NCI-H510A treated with DMSO at 0.1 percent for 48 hours (cell line): ENCODE measurements around the gene SHC3.
A peak's percentile ranks its signal among the peaks of the same experiment; 100 is the strongest.

ENCODE experiments used
- DNase-seq: peaks from one replicate; lab custom pipeline; 2025; lab: John Stamatoyannopoulos, UW

Gene SHC3

GRCh38 chr9:89000973-89001916, 177.4 kb downstream of the SHC3 start:
- DNase-seq, result peak; percentile 44

DNA sequence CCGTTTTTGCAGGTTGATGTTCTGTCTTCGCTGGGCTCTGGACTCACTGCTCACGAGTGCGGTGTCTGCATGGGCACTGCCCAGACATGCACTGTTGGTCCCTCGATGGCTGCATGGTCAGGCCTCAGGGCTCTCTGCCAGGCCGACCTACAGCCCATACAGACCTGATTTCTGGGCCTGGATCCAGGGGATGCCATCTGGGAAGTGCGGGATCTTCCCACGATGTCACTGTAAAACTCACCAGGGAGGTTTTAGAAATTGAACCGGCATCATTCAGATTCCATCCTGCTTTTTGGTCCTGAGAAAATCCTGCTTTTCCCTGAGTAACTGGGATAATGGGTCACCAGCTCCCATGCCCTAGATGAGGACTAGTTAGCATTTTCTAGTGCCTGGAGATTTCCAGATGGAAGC, 178.2 kb downstream of the SHC3 start:
- DNase-seq, result no peak

GRCh38 chr9:88998911-88999310, 179.7 kb downstream of the SHC3 start:
- no peak for DNase-seq

- DNase-seq, result no peak
Observed at GRCh38 chr9:88998503-88998902, 180.1 kb downstream of the SHC3 start.

GRCh38 chr9:88997646-88998045, 181.0 kb downstream of the SHC3 start:
- no peak for DNase-seq

- DNase-seq, result no peak
Observed at GRCh38 chr9:88996921-88997235, 181.7 kb downstream of the SHC3 start.

DNA sequence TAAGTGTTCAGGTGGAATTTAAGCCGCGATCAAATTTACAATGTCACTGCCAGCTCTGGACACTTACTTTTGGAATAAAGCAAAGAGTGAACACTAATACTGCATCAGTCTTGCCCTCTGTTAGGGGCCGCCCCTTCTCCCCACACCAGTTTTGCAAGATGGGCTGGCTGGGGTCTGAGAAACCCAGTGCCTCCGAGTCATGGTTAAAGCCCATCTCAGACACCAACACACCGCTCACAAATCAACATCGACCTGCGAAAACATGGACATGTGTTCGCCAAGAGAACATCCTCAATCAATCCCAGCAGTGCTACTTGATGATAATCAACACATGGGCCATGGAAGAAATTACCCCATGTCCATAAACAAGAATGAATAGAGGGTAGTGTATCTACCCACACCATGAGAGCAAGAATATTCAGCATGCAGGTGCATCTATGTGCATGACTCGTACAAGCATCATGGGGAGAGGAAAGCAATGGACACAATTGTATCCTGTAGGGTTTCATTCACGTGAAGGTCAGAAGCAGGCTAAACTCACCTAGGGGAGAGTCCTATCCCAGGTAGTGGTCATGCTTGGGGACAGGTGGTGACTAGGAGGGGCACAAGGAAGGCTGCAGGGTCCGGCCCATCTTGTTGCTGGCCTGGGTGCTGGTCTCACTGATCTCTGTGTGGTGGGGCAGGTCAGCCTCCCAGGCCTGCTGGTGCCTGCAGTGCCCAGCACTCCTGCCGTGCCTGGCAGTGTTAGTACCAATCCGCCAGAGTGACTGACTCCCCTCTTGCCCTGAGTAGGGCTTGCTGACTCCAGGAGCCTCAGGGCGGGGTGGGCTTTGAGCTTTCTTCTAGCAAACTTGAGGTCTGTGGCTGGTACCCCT, 182.3 kb downstream of the SHC3 start:
- DNase-seq, result no peak

DNA sequence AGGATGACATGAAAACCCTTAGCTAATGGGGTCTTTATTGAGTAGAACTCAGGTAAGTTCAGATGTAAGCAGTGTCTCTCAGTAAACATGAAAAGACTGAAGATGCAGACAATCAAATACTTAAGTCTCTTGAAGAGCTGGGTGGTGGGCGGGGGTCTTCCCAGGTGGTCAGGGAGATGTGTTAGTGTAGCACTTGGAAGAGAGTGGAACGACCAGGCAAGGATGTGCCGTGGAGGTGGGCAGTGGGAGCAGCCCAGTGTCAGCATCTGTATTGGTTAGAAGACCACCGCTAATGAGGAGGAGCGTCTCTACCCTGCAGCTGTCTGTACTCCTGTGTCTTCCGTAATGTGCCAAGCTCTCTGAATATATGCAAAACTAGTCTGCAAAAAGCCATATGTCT, 183.0 kb downstream of the SHC3 start:
- DNase-seq, result no peak

GRCh38 chr9:88995200-88995577, 183.4 kb downstream of the SHC3 start:
- DNase-seq, result no peak

DNA sequence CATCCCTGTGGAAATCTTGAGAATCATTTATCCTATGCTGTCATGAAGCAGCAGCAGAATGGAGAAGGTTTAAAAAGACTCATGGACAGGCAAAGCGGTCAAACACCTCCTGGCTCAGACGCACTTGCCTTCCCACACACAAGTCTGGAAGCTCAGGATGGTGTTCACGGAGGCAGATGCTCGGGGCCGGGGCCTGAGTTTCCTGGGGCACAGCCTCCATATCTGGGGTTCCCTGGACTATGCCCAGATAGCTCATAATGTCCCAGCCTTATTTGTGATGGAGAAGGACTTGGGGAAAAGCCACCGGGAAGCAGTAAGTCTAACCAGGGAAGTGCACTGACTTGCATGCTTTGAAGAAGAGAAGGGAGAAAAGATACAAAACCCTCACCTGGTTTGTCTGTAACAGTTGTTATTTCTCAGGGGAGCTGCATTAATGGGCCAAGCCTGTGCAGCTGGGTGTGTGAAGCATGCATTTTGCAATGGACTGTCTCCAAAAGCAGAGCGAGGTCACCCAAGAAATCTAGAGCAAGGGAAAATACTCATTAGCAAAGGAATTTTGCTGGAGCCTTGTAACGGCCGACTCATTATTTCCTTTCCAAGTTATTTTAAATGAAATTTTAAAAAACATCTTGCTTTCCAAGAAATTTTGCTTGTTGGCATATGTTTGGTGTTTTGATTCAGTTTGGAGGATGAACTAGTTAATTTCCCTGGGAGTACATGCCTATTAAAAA, 184.0 kb downstream of the SHC3 start:
- no peak for DNase-seq

DNA sequence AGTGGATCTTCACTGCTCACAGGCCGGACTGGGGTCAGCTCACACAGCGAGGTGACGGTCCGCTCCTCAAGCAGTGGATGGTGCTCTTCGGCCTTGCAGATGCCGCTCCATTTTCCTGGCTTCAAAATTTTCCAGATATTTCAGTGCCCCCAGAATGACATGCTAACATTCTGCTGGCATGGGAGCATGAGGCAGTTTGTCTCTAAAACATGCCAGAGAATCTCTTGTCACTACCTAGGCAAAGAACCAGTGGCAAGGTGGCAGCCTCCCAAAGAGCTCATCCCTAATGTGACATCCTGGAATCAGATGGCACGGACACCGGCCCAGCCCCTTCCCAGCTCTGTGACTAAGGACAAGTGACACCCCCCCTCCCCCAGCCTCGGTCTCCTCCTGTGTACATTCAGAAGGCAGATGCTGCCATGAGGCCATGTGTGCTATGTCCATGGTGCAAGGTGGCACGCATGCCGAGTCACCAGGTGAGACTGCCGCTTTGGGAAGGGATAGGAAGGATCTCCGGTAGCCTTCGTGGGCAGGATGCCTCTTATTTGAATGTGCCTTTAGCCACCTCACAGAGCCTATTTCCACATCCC, 184.7 kb downstream of the SHC3 start:
- DNase-seq, result no peak

GRCh38 chr9:88993327-88993726, 185.3 kb downstream of the SHC3 start:
- no peak for DNase-seq

- DNase-seq, result no peak
Observed at GRCh38 chr9:88992556-88992955, 186.1 kb downstream of the SHC3 start.

DNA sequence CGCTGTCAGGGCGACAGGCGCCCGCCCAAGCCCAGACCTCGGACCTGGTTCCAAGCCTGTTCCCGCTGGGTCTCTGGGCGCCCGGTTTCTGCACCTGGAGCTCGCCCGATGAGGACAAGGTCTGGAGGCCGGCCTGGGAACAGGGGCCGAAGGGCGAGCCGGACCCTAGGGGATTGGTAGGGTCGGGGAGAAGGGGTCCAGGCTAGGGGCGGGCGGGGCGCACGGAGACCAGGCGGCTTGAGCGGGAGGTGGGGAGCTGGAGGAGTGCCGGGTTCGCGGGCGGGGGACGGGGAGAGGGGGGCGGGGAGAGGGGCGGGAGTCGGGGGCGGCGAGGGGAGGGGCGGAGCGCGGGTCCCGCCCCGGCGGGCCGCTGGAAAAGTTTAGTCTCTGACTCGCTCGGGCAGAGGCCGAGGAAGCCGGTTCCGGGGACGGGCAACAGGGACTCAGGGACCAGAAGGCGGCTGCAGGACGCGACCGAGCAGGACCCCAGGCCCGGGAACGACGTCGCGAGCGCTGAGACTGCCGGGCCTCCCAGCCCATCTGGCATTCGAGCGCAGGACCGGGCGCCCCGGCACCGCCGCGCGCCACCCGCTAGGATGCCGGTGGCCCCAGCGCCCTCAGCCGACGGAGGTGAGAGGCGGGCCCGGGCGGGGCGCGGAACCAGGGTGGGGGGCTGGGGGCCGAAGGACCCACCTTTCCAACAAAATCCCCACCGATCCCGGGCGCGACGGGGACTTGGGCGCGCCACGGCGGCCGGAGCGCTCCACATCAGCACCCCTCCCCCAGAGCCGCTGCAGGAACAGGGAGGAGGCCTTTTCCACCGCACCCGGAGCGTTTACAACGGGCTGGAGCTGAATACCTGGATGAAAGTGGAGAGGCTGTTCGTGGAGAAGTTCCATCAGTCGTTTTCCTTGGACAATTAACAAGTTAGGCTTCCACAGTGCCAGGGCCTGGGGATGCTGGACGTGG, 187.3 kb downstream of the SHC3 start, which contains the start of gene S1PR3:
TSS of gene S1PR3 (plus strand) at position 403 of the 969 bp plus-strand sequence. CDS start 9,733 bp downstream, outside the sequence.
- DNase-seq, result no peak

- no peak for DNase-seq
Observed at GRCh38 chr9:88990729-88991065, 187.9 kb downstream of the SHC3 start.

GRCh38 chr9:88990041-88990728, 188.4 kb downstream of the SHC3 start:
- DNase-seq, result no peak

DNA sequence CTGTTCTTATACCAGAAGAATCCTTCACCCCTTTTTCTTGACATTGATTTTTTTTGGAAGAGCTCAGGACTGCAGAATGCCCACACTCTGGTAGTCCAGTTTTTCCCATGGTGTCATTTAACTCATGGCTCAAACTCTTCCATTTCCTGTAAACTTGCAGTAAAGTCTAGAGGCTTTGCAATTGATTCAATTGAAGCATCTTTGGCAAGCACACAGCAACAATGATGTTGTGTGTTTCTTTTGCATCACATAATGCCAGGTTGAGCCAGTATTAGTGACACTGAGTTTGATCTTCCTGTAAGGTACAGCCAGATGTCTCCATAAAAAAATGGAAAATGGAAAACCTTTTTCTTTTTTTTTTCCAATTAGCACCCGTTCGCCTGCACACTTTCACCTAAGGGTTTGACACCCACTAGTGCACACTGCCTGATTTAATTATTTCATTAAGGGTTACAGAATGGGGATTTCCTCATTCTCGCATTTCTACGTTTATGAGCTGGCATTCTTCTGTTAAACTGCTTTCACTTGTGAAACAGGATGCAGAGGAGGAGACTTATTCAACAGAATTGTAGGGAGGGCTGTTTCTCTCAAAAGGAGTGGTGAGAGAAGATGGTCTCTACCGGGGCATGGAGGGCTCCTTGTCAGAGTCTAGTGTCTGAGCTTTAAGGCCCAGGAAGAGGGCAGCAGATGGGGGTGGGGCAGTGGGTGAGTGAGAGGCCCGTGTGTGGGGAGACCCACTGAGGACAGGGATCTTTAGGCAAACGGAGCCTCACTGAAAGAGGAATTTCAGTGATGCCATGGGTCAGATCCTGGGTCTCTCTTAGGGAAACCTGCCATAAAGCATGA, 189.6 kb downstream of the SHC3 start:
- DNase-seq, result no peak

DNA sequence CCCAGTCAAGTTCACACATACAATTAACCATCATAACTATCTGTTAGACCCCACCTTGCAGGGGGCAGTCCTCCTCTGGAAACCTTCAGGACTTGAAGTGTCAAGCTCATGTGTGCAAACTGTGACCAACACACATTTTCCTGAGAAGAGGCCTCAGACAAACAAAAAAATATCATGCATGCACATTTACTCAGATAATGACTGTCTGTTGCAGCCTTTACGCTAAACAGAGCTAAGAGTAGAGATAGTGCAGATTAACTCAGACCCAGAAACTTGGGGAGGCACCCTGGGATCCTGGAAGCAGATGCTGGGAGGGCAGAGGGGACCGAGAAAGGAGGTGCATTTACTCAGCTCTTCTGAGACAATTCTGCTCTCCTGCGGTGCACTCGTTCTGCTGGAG, 191.0 kb downstream of the SHC3 start:
- DNase-seq, result no peak

DNA sequence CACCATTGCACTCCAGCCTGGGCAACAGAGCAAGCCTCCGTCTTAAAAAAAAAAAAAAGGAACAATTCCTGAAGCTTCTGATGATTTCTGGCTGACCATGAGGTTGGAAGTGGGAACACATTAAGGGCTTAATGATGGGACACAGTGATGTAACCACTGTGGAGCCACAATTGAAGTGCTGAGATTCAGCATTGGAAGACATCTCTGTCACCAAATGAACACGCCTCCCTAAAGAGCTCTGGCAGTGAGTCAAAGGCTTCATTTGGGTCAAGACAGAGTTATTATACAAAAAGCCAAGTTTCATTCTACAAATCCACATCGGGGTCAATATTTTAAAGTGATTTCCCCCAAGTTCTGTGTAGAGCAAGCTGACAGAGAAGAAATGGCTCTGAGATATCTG, 191.8 kb downstream of the SHC3 start:
- no peak for DNase-seq
